GM23338 (cell line): ENCODE data around the gene PDE4D. TPM values are rescaled to one million over a fixed set of nuclear protein-coding genes. Genes with fewer than 3 reads are reported as not detected.

Experiments used
- ATAC-seq: fragments of 200-7000 bp; cut with Tn5 transposase; 3 replicates; pipeline ENCODE4 v1.9.1; 2020
- DNase-seq: peaks from one replicate; pipeline ENCODE4 v3.0.0-alpha.2; 2015; ENCODE audit warnings: low spot score
- H2AFZ ChIP-seq: fragments of 200-600 bp; sonication (generic); 2 replicates; pipeline ENCODE4 v1.8.0; 2016; ENCODE audit warnings: antibody characterized with exemption, mild to moderate bottlenecking, moderate library complexity
- H3F3A ChIP-seq: fragments of 200-600 bp; sonication (generic); replicated peaks from 2 replicates; pipeline ENCODE4 v1.8.0; 2017; ENCODE audit warnings: antibody characterized with exemption, mixed run types, low read depth
- H3K27ac ChIP-seq: fragments of 200-600 bp; sonication (generic); 2 replicates; pipeline ENCODE4 v1.6.1; 2016; ENCODE audit warnings: low read depth
- H3K27me3 ChIP-seq: fragments of 200-600 bp; sonication (generic); 2 replicates; pipeline ENCODE4 v1.8.0; 2016; ENCODE audit warnings: mild to moderate bottlenecking, mixed run types, moderate library complexity; ENCODE audit not compliant: insufficient read depth
- H3K36me3 ChIP-seq: fragments of 200-600 bp; sonication (generic); 2 replicates; pipeline ENCODE4 v1.8.0; 2016; ENCODE audit warnings: mild to moderate bottlenecking; ENCODE audit not compliant: insufficient read depth
- H3K4me1 ChIP-seq: fragments of 200-600 bp; sonication (generic); 2 replicates; pipeline ENCODE4 v1.8.0; 2016; ENCODE audit warnings: mild to moderate bottlenecking, moderate library complexity; ENCODE audit not compliant: insufficient read depth
- H3K4me2 ChIP-seq: fragments of 200-600 bp; sonication (generic); 2 replicates; pipeline ENCODE4 v1.7.1; 2017; ENCODE audit warnings: mixed run types
- H3K4me3 ChIP-seq: fragments of 200-600 bp; sonication (generic); 2 replicates; pipeline ENCODE4 v1.6.1; 2016; ENCODE audit warnings: mixed run types
- H3K79me2 ChIP-seq: fragments of 200-600 bp; sonication (generic); replicated peaks from 2 replicates; pipeline ENCODE4 v1.8.0; 2017; ENCODE audit warnings: mild to moderate bottlenecking; ENCODE audit not compliant: insufficient read depth
- H3K9me2 ChIP-seq: fragments of 200-600 bp; sonication (generic); 2 replicates; pipeline ENCODE4 v1.8.0; 2017; ENCODE audit not compliant: insufficient read depth
- H4K20me1 ChIP-seq: fragments of 200-600 bp; sonication (generic); replicated peaks from 2 replicates; pipeline ENCODE4 v1.8.0; 2017; ENCODE audit warnings: mild to moderate bottlenecking; ENCODE audit not compliant: insufficient read depth
- H3K27ac Mint-ChIP-seq: 2 replicates; pipeline ENCODE4 v1.8.0; 2020; ENCODE audit warnings: inconsistent platforms, mild to moderate bottlenecking, moderate library complexity, mixed read lengths
- H3K27me3 Mint-ChIP-seq: 3 replicates; pipeline ENCODE4 v1.8.0; 2022; ENCODE audit warnings: low read depth, mild to moderate bottlenecking, moderate library complexity, mixed read lengths, inconsistent platforms; ENCODE audit not compliant: insufficient read depth, poor library complexity
- H3K36me3 Mint-ChIP-seq: 3 replicates; pipeline ENCODE4 v1.8.0; 2021; ENCODE audit warnings: low read depth, mild to moderate bottlenecking, inconsistent platforms, moderate library complexity, mixed read lengths
- H3K4me1 Mint-ChIP-seq: 3 replicates; pipeline ENCODE4 v1.8.0; 2020; ENCODE audit warnings: mild to moderate bottlenecking, inconsistent platforms, mixed read lengths
- H3K4me3 Mint-ChIP-seq: 3 replicates; pipeline ENCODE4 v1.8.0; 2021; ENCODE audit warnings: moderate library complexity, mild to moderate bottlenecking, inconsistent platforms, mixed read lengths
- H3K9me3 Mint-ChIP-seq: 3 replicates; pipeline ENCODE4 v1.8.0; 2020; ENCODE audit warnings: moderate library complexity, mild to moderate bottlenecking, inconsistent platforms, mixed read lengths
- CREB1 ChIP-seq: fragments of 250-450 bp; sonication (Bioruptor Pico); IDR thresholded peaks from 2 replicates; pipeline ENCODE4 v1.5.0; 2020; ENCODE audit warnings: low read depth, mild to moderate bottlenecking, moderate library complexity
- EZH2 ChIP-seq: fragments of 200-600 bp; sonication (generic); IDR thresholded peaks from one replicate; pipeline ENCODE4 v1.8.0; 2017; ENCODE audit warnings: antibody characterized with exemption, mild to moderate bottlenecking, low read depth; ENCODE audit not compliant: unreplicated experiment
- EZH2phosphoT487 ChIP-seq: fragments of 200-600 bp; sonication (generic); IDR thresholded peaks from one replicate; pipeline ENCODE4 v1.8.1; 2018; ENCODE audit warnings: antibody characterized with exemption; ENCODE audit not compliant: unreplicated experiment
- JUNB ChIP-seq: IDR thresholded peaks from one replicate; pipeline ENCODE4 v1.6.1; 2016; ENCODE audit warnings: antibody characterized with exemption; ENCODE audit not compliant: unreplicated experiment
- POLR2AphosphoS5 ChIP-seq: IDR thresholded peaks from 2 replicates; pipeline ENCODE4 v1.6.1; 2016; ENCODE audit warnings: antibody characterized with exemption, low read depth
- STAT1 ChIP-seq: IDR thresholded peaks from one replicate; pipeline ENCODE4 v1.6.1; 2016; ENCODE audit warnings: antibody characterized with exemption; ENCODE audit not compliant: unreplicated experiment
- ZNF114 ChIP-seq: fragments of 250-450 bp; sonication (Bioruptor Pico); IDR thresholded peaks from 2 replicates; pipeline ENCODE4 v1.5.0; 2020; ENCODE audit warnings: mild to moderate bottlenecking, moderate library complexity
- ZNF331 ChIP-seq: fragments of 250-450 bp; sonication (Bioruptor Pico); IDR thresholded peaks from 2 replicates; pipeline ENCODE4 v1.5.0; 2020; ENCODE audit warnings: low read depth, mild to moderate bottlenecking, moderate library complexity
- polyA plus RNA-seq: library from polyadenylated mRNA; unstranded; fragments of >200 nt; fragmentation: Nextera tagmentation; extraction: Ambion mirVana; gene quantifications from 2 replicates; pipeline ENCODE4 v1.2.1, GENCODE V29; 2016
- total RNA-seq: library from RNA; depleted of rRNA; stranded (reverse); fragments of >200 nt; shearing (Covaris generic); gene quantifications from 2 replicates; pipeline ENCODE4 v1.2.3, GENCODE V29; 2014
- TF ChIP-seq, protein P1 (sequence below): IDR thresholded peaks from one replicate; pipeline ENCODE4 v1.6.1; 2018; ENCODE audit warnings: antibody characterized with exemption; ENCODE audit not compliant: unreplicated experiment
- TF ChIP-seq, protein P2 (sequence below), 2 experiments: fragments of 200-600 bp in 1 of 2; sonication (generic) in 1 of 2; conservative IDR thresholded peaks; 2 replicates each; pipeline versions ENCODE4 v1.5.1 to v1.6.1; 2016 to 2017; ENCODE audit warnings: antibody characterized with exemption in 2 of 2, low read depth in 2 of 2, mild to moderate bottlenecking in 2 of 2, moderate library complexity in 1 of 2
- TF ChIP-seq, protein P3 (sequence below): fragments of 250-450 bp; sonication (Bioruptor Pico); IDR thresholded peaks from 2 replicates; pipeline ENCODE4 v1.5.0; 2020; ENCODE audit warnings: mild to moderate bottlenecking, moderate library complexity
- TF ChIP-seq, protein P4 (sequence below): IDR thresholded peaks from 2 replicates; pipeline ENCODE4 v1.6.1; 2016; ENCODE audit warnings: antibody characterized with exemption

Gene PDE4D
- total and polyA plus RNA-seq, 2 experiments from 2014 or later, result 2.1 to 4.7 TPM

- no peak overlapping the region for H3K4me3 ChIP-seq
- no peaks in the 10 kb centered on the region for H3K27me3 ChIP-seq
- no peaks in the 10 kb centered on the region for H3K9me2 ChIP-seq
- DNase-seq, result no peak
- no peaks in the 10 kb centered on the region for H3K79me2 ChIP-seq
- Mint-ChIP-seq H3K36me3 (no peaks in the 10 kb centered on the region), H3K27ac (no peak overlapping the region), H3K4me3 (no peak overlapping the region), H3K27me3 (peaks cover 1% of the 10 kb centered on the region), H3K9me3 (no peaks in the 10 kb centered on the region), H3K4me1 (peaks cover 10% of the 10 kb centered on the region)
- H3K36me3 ChIP-seq, result no peaks in the 10 kb centered on the region
- no peak overlapping the region for H3K4me2 ChIP-seq
- peaks cover 8% of the 10 kb centered on the region; the same call in 1 of the 2 replicates for H3K4me1 ChIP-seq
- no peaks in the 10 kb centered on the region for H3F3A ChIP-seq
- no peak overlapping the region for H2AFZ ChIP-seq
- ATAC-seq, result no peak
- TF ChIP-seq STAT1 (no peak), JUNB (no peak), EZH2 (no peak), POLR2AphosphoS5 (no peak), CREB1 (CRISPR knock-in tag) (no peak), EZH2phosphoT487 (no peak), ZNF331 (no peak), ZNF114 (CRISPR knock-in tag) (no peak)
- TF ChIP-seq, protein P1, sequence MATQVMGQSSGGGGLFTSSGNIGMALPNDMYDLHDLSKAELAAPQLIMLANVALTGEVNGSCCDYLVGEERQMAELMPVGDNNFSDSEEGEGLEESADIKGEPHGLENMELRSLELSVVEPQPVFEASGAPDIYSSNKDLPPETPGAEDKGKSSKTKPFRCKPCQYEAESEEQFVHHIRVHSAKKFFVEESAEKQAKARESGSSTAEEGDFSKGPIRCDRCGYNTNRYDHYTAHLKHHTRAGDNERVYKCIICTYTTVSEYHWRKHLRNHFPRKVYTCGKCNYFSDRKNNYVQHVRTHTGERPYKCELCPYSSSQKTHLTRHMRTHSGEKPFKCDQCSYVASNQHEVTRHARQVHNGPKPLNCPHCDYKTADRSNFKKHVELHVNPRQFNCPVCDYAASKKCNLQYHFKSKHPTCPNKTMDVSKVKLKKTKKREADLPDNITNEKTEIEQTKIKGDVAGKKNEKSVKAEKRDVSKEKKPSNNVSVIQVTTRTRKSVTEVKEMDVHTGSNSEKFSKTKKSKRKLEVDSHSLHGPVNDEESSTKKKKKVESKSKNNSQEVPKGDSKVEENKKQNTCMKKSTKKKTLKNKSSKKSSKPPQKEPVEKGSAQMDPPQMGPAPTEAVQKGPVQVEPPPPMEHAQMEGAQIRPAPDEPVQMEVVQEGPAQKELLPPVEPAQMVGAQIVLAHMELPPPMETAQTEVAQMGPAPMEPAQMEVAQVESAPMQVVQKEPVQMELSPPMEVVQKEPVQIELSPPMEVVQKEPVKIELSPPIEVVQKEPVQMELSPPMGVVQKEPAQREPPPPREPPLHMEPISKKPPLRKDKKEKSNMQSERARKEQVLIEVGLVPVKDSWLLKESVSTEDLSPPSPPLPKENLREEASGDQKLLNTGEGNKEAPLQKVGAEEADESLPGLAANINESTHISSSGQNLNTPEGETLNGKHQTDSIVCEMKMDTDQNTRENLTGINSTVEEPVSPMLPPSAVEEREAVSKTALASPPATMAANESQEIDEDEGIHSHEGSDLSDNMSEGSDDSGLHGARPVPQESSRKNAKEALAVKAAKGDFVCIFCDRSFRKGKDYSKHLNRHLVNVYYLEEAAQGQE, result no peak
- TF ChIP-seq, protein P2, sequence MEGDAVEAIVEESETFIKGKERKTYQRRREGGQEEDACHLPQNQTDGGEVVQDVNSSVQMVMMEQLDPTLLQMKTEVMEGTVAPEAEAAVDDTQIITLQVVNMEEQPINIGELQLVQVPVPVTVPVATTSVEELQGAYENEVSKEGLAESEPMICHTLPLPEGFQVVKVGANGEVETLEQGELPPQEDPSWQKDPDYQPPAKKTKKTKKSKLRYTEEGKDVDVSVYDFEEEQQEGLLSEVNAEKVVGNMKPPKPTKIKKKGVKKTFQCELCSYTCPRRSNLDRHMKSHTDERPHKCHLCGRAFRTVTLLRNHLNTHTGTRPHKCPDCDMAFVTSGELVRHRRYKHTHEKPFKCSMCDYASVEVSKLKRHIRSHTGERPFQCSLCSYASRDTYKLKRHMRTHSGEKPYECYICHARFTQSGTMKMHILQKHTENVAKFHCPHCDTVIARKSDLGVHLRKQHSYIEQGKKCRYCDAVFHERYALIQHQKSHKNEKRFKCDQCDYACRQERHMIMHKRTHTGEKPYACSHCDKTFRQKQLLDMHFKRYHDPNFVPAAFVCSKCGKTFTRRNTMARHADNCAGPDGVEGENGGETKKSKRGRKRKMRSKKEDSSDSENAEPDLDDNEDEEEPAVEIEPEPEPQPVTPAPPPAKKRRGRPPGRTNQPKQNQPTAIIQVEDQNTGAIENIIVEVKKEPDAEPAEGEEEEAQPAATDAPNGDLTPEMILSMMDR (conservative IDR thresholded peaks at IDR 0.05; ENCODE audit: low read depth in 2 of 2), result no peak
- TF ChIP-seq, protein P3, sequence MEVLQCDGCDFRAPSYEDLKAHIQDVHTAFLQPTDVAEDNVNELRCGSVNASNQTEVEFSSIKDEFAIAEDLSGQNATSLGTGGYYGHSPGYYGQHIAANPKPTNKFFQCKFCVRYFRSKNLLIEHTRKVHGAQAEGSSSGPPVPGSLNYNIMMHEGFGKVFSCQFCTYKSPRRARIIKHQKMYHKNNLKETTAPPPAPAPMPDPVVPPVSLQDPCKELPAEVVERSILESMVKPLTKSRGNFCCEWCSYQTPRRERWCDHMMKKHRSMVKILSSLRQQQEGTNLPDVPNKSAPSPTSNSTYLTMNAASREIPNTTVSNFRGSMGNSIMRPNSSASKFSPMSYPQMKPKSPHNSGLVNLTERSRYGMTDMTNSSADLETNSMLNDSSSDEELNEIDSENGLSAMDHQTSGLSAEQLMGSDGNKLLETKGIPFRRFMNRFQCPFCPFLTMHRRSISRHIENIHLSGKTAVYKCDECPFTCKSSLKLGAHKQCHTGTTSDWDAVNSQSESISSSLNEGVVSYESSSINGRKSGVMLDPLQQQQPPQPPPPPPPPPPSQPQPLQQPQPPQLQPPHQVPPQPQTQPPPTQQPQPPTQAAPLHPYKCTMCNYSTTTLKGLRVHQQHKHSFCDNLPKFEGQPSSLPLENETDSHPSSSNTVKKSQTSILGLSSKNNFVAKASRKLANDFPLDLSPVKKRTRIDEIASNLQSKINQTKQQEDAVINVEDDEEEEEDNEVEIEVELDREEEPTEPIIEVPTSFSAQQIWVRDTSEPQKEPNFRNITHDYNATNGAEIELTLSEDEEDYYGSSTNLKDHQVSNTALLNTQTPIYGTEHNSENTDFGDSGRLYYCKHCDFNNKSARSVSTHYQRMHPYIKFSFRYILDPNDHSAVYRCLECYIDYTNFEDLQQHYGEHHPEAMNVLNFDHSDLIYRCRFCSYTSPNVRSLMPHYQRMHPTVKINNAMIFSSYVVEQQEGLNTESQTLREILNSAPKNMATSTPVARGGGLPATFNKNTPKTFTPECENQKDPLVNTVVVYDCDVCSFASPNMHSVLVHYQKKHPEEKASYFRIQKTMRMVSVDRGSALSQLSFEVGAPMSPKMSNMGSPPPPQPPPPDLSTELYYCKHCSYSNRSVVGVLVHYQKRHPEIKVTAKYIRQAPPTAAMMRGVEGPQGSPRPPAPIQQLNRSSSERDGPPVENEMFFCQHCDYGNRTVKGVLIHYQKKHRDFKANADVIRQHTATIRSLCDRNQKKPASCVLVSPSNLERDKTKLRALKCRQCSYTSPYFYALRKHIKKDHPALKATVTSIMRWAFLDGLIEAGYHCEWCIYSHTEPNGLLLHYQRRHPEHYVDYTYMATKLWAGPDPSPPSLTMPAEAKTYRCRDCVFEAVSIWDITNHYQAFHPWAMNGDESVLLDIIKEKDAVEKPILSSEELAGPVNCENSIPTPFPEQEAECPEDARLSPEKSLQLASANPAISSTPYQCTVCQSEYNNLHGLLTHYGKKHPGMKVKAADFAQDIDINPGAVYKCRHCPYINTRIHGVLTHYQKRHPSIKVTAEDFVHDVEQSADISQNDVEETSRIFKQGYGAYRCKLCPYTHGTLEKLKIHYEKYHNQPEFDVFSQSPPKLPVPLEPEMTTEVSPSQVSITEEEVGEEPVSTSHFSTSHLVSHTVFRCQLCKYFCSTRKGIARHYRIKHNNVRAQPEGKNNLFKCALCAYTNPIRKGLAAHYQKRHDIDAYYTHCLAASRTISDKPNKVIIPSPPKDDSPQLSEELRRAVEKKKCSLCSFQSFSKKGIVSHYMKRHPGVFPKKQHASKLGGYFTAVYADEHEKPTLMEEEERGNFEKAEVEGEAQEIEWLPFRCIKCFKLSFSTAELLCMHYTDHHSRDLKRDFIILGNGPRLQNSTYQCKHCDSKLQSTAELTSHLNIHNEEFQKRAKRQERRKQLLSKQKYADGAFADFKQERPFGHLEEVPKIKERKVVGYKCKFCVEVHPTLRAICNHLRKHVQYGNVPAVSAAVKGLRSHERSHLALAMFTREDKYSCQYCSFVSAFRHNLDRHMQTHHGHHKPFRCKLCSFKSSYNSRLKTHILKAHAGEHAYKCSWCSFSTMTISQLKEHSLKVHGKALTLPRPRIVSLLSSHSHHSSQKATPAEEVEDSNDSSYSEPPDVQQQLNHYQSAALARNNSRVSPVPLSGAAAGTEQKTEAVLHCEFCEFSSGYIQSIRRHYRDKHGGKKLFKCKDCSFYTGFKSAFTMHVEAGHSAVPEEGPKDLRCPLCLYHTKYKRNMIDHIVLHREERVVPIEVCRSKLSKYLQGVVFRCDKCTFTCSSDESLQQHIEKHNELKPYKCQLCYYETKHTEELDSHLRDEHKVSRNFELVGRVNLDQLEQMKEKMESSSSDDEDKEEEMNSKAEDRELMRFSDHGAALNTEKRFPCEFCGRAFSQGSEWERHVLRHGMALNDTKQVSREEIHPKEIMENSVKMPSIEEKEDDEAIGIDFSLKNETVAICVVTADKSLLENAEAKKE (CRISPR knock-in tag), result no peak
- TF ChIP-seq, protein P4, sequence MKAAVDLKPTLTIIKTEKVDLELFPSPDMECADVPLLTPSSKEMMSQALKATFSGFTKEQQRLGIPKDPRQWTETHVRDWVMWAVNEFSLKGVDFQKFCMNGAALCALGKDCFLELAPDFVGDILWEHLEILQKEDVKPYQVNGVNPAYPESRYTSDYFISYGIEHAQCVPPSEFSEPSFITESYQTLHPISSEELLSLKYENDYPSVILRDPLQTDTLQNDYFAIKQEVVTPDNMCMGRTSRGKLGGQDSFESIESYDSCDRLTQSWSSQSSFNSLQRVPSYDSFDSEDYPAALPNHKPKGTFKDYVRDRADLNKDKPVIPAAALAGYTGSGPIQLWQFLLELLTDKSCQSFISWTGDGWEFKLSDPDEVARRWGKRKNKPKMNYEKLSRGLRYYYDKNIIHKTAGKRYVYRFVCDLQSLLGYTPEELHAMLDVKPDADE, result no peak
- no peaks in the 10 kb centered on the region for H4K20me1 ChIP-seq
- H3K27ac ChIP-seq, result no peak overlapping the region
These were observed 474.7 kb downstream of the PDE4D start for GRCh38 chr5:59418808-59419207.
